A549 (cell line): ENCODE measurements around the gene NDUFB10. TPM values are rescaled to one million over a fixed set of nuclear protein-coding genes. Genes with fewer than 3 reads are reported as not detected.

Experiments used
- ATAC-seq, 2 experiments: fragments of 200-7000 bp in 1 of 2; fragments of >200 bp in 1 of 2; cut with Nextera tagmentation in 1 of 2; cut with Tn5 transposase in 1 of 2; 3 replicates each; pipeline versions ENCODE4 v1.8.0 to v1.9.1; 2018 to 2020; ENCODE audit warnings: mild to moderate bottlenecking in 1 of 2, moderate library complexity in 1 of 2
- CTCF ChIA-PET: fragments of 300-600 bp; sonication (Branson Sonifier 250); formaldehyde crosslinking; extraction: SDS; loops from one replicate; lab custom pipeline; 2021; ENCODE audit warnings: antibody characterized with exemption, inconsistent platforms; lab: Yijun Ruan, JAX
- POLR2A ChIA-PET: fragments of 350-600 bp; formaldehyde crosslinking; extraction: SDS; loops from one replicate; lab custom pipeline; 2021; ENCODE audit warnings: antibody characterized with exemption, inconsistent platforms; lab: Yijun Ruan, JAX
- DNase-seq, 2 experiments: peaks; one replicate each; pipeline versions ENCODE4 v3.0.0 to v3.0.0-alpha.2; 2011 to 2016; ENCODE audit warnings: low read depth in 1 of 2, low spot score in 1 of 2
- FAIRE-seq: peaks from 2 replicates; lab custom pipeline; 2011; peaks lifted over from hg19 to GRCh38; lab: Jason Lieb, UNC
- H3K27ac ChIP-seq, 2 experiments: fragments of >200 bp; sonication (Bioruptor Twin); formaldehyde crosslinking; 3 replicates each; pipeline ENCODE4 v1.5.1; 2016 to 2017
- H3K4me1 ChIP-seq: fragments of >200 bp; sonication (Bioruptor Twin); formaldehyde crosslinking; 3 replicates; pipeline ENCODE4 v1.6.1; 2016
- H3K4me2 ChIP-seq: fragments of >200 bp; sonication (Bioruptor Twin); formaldehyde crosslinking; 3 replicates; pipeline ENCODE4 v1.6.1; 2016
- H3K4me3 ChIP-seq: fragments of >200 bp; sonication (Bioruptor Twin); formaldehyde crosslinking; 3 replicates; pipeline ENCODE4 v1.5.1; 2016
- H3K9me3 ChIP-seq: fragments of >200 bp; sonication (Bioruptor Twin); formaldehyde crosslinking; 3 replicates; pipeline ENCODE4 v1.6.1; 2016
- ATOH8 ChIP-seq: fragments of 250-450 bp; sonication (Bioruptor Pico); IDR thresholded peaks from 2 replicates; pipeline ENCODE4 v1.5.0; 2020; ENCODE audit warnings: low read depth, mild to moderate bottlenecking, moderate library complexity
- CBX2 ChIP-seq: fragments of 200-600 bp; sonication (generic); IDR thresholded peaks from 2 replicates; pipeline ENCODE4 v1.6.1; 2016; ENCODE audit warnings: low read depth, mild to moderate bottlenecking, borderline replicate concordance
- CBX8 ChIP-seq: fragments of 200-600 bp; sonication (generic); IDR thresholded peaks from 2 replicates; pipeline ENCODE4 v1.6.1; 2016
- CTCF ChIP-seq: fragments of >200 bp; sonication (Bioruptor Twin); formaldehyde crosslinking; IDR thresholded peaks from 3 replicates; pipeline ENCODE4 v1.5.1; 2016
- FOSL2 ChIP-seq, 2 experiments: fragments of 450-650 bp in 1 of 2; fragments of >200 bp in 1 of 2; sonication (Bioruptor Twin) in 1 of 2; formaldehyde crosslinking; IDR thresholded peaks; 2 replicates each; pipeline versions ENCODE4 v1.5.0 to v1.6.1; 2016 to 2020; ENCODE audit warnings: mild to moderate bottlenecking in 1 of 2, moderate library complexity in 1 of 2
- HES2 ChIP-seq: fragments of >200 bp; sonication (Bioruptor Twin); formaldehyde crosslinking; IDR thresholded peaks from 2 replicates; pipeline ENCODE4 v1.6.1; 2016
- HEYL ChIP-seq: fragments of 250-450 bp; sonication (Bioruptor Pico); IDR thresholded peaks from 2 replicates; pipeline ENCODE4 v1.8.0; 2021; ENCODE audit warnings: mild to moderate bottlenecking, moderate library complexity
- HMGXB4 ChIP-seq: fragments of 250-450 bp; sonication (Bioruptor Pico); IDR thresholded peaks from 2 replicates; pipeline ENCODE4 v1.5.0; 2021; ENCODE audit warnings: mild to moderate bottlenecking, moderate library complexity, borderline replicate concordance
- HOXB13 ChIP-seq: fragments of 250-450 bp; sonication (Bioruptor Pico); IDR thresholded peaks from 2 replicates; pipeline ENCODE4 v1.5.0; 2020; ENCODE audit warnings: low read depth, mild to moderate bottlenecking, moderate library complexity
- HOXB5 ChIP-seq: fragments of 250-450 bp; sonication (Bioruptor Pico); IDR thresholded peaks from 2 replicates; pipeline ENCODE4 v1.5.0; 2020; ENCODE audit warnings: mild to moderate bottlenecking, moderate library complexity
- KDM1A ChIP-seq: fragments of 200-600 bp; sonication (generic); IDR thresholded peaks from 2 replicates; pipeline ENCODE4 v1.6.1; 2016; ENCODE audit warnings: low read depth, mild to moderate bottlenecking
- MAFK ChIP-seq: fragments of 450-650 bp; IDR thresholded peaks from 2 replicates; pipeline ENCODE4 v1.6.1; 2014; ENCODE audit not compliant: partially characterized antibody
- PBX3 ChIP-seq: IDR thresholded peaks from 2 replicates; pipeline ENCODE4 v1.6.1; 2012
- POLR2A ChIP-seq: IDR thresholded peaks from 2 replicates; pipeline ENCODE4 v1.6.1; 2012; ENCODE audit warnings: mild to moderate bottlenecking, low read length
- RAD21 ChIP-seq, 2 experiments: fragments of >200 bp in 1 of 2; sonication (Bioruptor Twin) in 1 of 2; formaldehyde crosslinking in 1 of 2; IDR thresholded peaks in 1 of 2; conservative IDR thresholded peaks in 1 of 2; 2 replicates in 1 of 2; 3 replicates in 1 of 2; pipeline ENCODE4 v1.6.1; 2012 to 2018; ENCODE audit warnings: inconsistent platforms in 1 of 2
- RARB ChIP-seq: fragments of 250-450 bp; sonication (Bioruptor Pico); IDR thresholded peaks from 2 replicates; pipeline ENCODE4 v1.8.0; 2021; ENCODE audit warnings: mild to moderate bottlenecking, moderate library complexity
- REST ChIP-seq: fragments of 200-600 bp; sonication (generic); IDR thresholded peaks from 2 replicates; pipeline ENCODE4 v1.6.1; 2016; ENCODE audit warnings: antibody characterized with exemption, mild to moderate bottlenecking, moderate library complexity
- RFX5 ChIP-seq: fragments of 450-650 bp; IDR thresholded peaks from 2 replicates; pipeline ENCODE4 v1.7.1; 2014; ENCODE audit warnings: antibody characterized with exemption, mild to moderate bottlenecking, moderate library complexity
- SMC3 ChIP-seq: fragments of >200 bp; sonication (Bioruptor Twin); formaldehyde crosslinking; IDR thresholded peaks from 3 replicates; pipeline ENCODE4 v1.6.1; 2018; ENCODE audit warnings: inconsistent platforms
- TP53 ChIP-seq: fragments of 250-450 bp; sonication (Bioruptor Pico); IDR thresholded peaks from 2 replicates; pipeline ENCODE4 v1.5.0; 2021; ENCODE audit warnings: mild to moderate bottlenecking, moderate library complexity
- USF2 ChIP-seq: fragments of 450-650 bp; IDR thresholded peaks from 2 replicates; pipeline ENCODE4 v1.6.1; 2014; ENCODE audit warnings: antibody characterized with exemption
- ZC3H11A ChIP-seq: fragments of 450-650 bp; IDR thresholded peaks from 2 replicates; pipeline ENCODE4 v1.6.1; 2014; ENCODE audit warnings: antibody characterized with exemption, mild to moderate bottlenecking
- ZFP36 ChIP-seq: fragments of 450-650 bp; IDR thresholded peaks from 2 replicates; pipeline ENCODE4 v1.6.1; 2014; ENCODE audit warnings: borderline replicate concordance; ENCODE audit not compliant: partially characterized antibody
- WGBS: methylation state at CpG from one replicate; pipeline ENCODE4 v1.1.6; 2017; ENCODE audit errors: missing lambda C conversion rate; 5-methylcytosine and 5-hydroxymethylcytosine counted together
- polyA plus RNA-seq, 4 experiments: library from polyadenylated mRNA; depleted of rRNA in 3 of 4; stranded (reverse); fragments of >200 nt; fragmentation: RNase III in 1 of 4; extraction: RNeasy Plus Mini Kit Qiagen cat#74134 plus additional on column Dnase treatment in 1 of 4; gene quantifications; 2 replicates in 3 of 4; 3 replicates in 1 of 4; pipeline ENCODE4 v1.2.3, GENCODE V29; 2011 to 2017

NDUFB10 gene
- polyA plus RNA-seq, 2 of the 4 experiments (the other 2 are of a cell fraction) = 198 to 389 TPM

- TF ChIP-seq CBX8 (no peak), RAD21 (conservative IDR thresholded peaks at IDR 0.05 in 1 of 2, IDR thresholded peaks at IDR 0.05 in 1 of 2) (no peak), CTCF (no peak), ZC3H11A (no peak), FOSL2 (IDR thresholded peaks at IDR 0.05) (no peak), FOSL2 (CRISPR knock-in tag; IDR thresholded peaks at IDR 0.05) (no peak), ZFP36 (no peak), CBX2 (no peak), HMGXB4 (no peak), MAFK (no peak), RARB (CRISPR knock-in tag) (no peak)
- Histone ChIP-seq H3K4me3 (no peak overlapping the region), H3K4me2 (0 out of 3 replicates have a peak overlapping the region, but pooled peaks have one; percentile 38), H3K4me1 (peaks cover 39% of the 10 kb centered on the region), H3K9me3 (no peaks in the 10 kb centered on the region), H3K27ac (peak overlapping the region in 1 of 2 experiments; percentile 75; a peak in 3 of 6 replicates)
- ATAC-seq = no peak
- 90% methylated on average over 5 of the region's 15 CpGs for WGBS
- ChIA-PET CTCF (interaction anchor here (1.5 to 4.4 kb wide), 4 partner anchors 9 to 15 kb away, joined by 3 to 27 read pairs (median 4); no protein-coding TSS in a partner anchor), POLR2A (no interaction called here)
- no peak for FAIRE-seq
- no peak for DNase-seq
Observed at GRCh38 chr16:1914084-1914608, 45.2 kb upstream of the NDUFB10 start.

- Histone ChIP-seq H3K4me3 (no peak overlapping the region), H3K4me1 (peaks cover 33% of the 10 kb centered on the region), H3K27ac (0 out of 6 replicates have a peak overlapping the region, but pooled peaks of 1 of the 2 experiments have one; percentile 8), H3K4me2 (no peak overlapping the region), H3K9me3 (no peaks in the 10 kb centered on the region)
- ChIA-PET POLR2A (no interaction called here), CTCF (interaction anchor here (0.6 to 4.4 kb wide), 4 partner anchors 8 to 36 kb away, joined by 3 to 27 read pairs (median 4); no protein-coding TSS in a partner anchor)
- DNase-seq (no peak), ATAC-seq (no peak), FAIRE-seq (no peak)
- WGBS = 72% methylated on average over 8 of the region's 8 CpGs
- TF ChIP-seq USF2 (no peak), PBX3 (no peak), RFX5 (no peak), HEYL (CRISPR knock-in tag) (no peak), ATOH8 (CRISPR knock-in tag) (no peak), HOXB5 (CRISPR knock-in tag) (no peak), HOXB13 (no peak), ZFP36 (no peak), HES2 (no peak), TP53 (CRISPR knock-in tag) (no peak), SMC3 (no peak), RARB (CRISPR knock-in tag) (no peak), POLR2A (no peak), KDM1A (no peak), REST (no peak)
Observed at GRCh38 chr16:1914988-1915387, 44.4 kb upstream of the NDUFB10 start.
